ENCODE data around the gene ADISSP.

DNA sequence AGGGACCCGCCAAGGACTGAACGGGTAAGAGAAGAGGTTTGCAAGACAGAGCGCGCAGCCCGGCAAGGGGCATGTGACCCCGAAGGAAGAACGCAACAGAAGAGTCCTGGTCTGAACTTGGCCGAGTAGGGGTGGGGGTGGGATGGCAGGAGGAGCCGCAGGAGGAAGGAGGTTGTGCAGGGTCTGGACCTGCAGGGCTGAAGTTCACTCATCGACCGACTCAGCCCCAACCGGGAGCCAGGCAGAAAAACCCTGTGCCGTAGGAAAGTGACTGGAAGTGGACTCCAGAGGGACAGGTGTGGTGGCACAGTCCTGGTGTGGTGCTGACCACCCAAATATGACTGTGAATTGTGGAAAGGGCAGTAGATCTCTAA is 15.2 kb downstream of the ADISSP start:
- TF ChIP-seq CTCF (conservative IDR thresholded peaks at IDR 0.05; ENCODE audit: low read depth in 2 of 2) (no peak), CREB1 (CRISPR knock-in tag; IDR thresholded peaks at IDR 0.05; ENCODE audit: low read depth) (no peak), REST (IDR thresholded peaks at IDR 0.05; ENCODE audit: unreplicated experiment) (no peak)

Measured in GM23338 (cell line).